Measurements from ENCODE around the gene ART1.

The ART1 gene

DNA sequence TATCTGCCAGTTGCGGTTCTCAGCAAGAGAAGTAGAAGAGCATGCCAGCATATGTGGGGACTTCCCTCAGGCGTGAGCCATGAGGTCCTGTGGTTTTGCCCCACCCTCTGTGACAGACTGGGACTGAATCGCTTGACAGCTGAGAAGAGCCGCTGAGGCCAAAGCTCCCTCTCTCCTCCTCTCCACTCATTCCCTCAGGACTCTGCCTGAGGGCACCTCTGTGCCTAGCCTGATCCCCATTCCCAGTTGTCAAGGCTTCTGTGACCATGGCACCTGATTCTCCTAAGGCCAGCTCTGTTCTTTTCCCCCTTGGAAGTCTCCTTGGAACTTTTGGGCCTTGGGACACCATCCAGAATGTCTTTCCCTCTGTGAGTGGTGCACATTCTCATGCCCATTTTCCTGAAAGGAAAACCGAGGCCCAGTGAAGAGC lies 30.2 kb upstream of the ART1 start:
- Histone ChIP-seq H3K36me3 (ENCODE audit: control insufficient read depth in 2 of 2, insufficient read depth in 2 of 2, low read length in 2 of 2) (no peaks in the 10 kb centered on the region), H3K4me3 (ENCODE audit: low read length in 2 of 2) (no peak overlapping the region), H3K27me3 (ENCODE audit: control insufficient read depth in 1 of 2, insufficient read depth in 2 of 2, low read length in 2 of 2) (no peaks in the 10 kb centered on the region), H3K4me1 (ENCODE audit: control insufficient read depth, insufficient read depth, low read length) (no peaks in the 10 kb centered on the region), H3K9ac (ENCODE audit: low read length in 2 of 2) (no peak overlapping the region), H3K27ac (ENCODE audit: low read length) (no peak overlapping the region), H3K9me3 (ENCODE audit: control insufficient read depth in 2 of 2, low read length in 2 of 2) (no peaks in the 10 kb centered on the region)

DNA sequence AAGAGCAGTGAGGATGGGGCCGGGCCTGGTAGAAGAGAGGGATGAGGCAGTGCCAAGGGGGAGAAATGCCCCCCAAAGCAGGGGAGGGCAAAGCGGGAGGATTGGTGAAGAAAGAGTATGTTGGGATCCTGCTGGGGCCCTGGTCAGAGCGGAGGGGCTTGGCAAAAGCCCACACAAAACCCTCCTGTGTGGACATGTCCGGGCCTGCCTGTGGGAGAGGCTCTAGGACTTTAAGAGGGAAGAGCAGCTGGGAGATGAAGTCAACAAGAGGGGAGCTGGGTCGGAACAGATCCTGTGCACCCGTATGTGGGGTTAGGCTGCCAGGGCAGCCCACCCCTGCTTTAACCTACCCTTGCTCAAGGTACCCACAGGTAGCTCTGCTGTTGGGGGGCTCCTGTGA lies 28.9 kb upstream of the ART1 start:
- Histone ChIP-seq H3K36me3 (ENCODE audit: control insufficient read depth in 2 of 2, insufficient read depth in 2 of 2, low read length in 2 of 2) (no peaks in the 10 kb centered on the region), H3K27me3 (ENCODE audit: control insufficient read depth in 1 of 2, insufficient read depth in 2 of 2, low read length in 2 of 2) (no peaks in the 10 kb centered on the region), H3K9ac (ENCODE audit: low read length in 2 of 2) (no peak overlapping the region), H3K9me3 (ENCODE audit: control insufficient read depth in 2 of 2, low read length in 2 of 2) (no peaks in the 10 kb centered on the region), H3K4me1 (ENCODE audit: control insufficient read depth, insufficient read depth, low read length) (no peaks in the 10 kb centered on the region), H3K27ac (ENCODE audit: low read length) (no peak overlapping the region), H3K4me3 (ENCODE audit: low read length in 2 of 2) (no peak overlapping the region)

DNA sequence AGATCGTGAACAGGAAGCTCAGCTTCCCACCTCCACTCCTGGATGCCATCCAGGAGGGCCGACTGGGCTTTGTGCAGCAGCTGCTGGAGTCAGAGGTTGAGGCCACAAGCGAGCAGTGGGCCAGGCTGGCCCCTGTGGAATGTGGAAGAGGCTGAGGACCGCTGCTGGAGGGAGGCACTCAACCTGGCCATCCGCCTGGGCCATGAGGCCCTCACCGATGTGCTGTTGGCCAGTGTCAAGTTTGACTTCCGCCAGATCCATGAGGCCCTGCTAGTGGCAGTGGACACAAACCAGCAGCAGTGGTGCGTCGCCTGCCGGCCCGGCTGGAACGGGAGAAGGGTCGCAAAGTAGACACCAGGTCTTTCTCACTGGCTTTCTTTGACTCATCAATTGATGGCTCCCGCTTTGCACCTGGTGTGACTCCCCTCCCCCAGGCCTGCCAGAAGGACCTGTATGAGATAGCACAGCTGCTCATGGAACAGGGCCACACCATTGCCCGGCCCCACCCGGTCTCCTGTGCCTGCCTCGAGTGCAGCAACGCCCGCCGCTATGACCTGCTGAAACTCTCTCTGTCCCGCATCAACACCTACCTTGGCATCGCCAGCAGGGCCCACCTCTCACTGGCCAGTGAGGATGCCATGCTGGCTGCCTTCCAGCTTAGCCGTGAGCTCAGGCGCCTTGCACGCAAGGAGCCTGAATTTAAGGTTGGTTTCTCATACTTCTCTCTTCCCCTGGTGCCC lies 28.0 kb upstream of the ART1 start:
- H3K27ac ChIP-seq (ENCODE audit: low read length): no peak overlapping the region
- H3K4me3 ChIP-seq (ENCODE audit: low read length in 2 of 2): no peak overlapping the region
- H3K4me1 ChIP-seq (ENCODE audit: control insufficient read depth, insufficient read depth, low read length): no peaks in the 10 kb centered on the region
- H3K36me3 ChIP-seq (ENCODE audit: control insufficient read depth in 2 of 2, insufficient read depth in 2 of 2, low read length in 2 of 2): no peaks in the 10 kb centered on the region
- H3K27me3 ChIP-seq (ENCODE audit: control insufficient read depth in 1 of 2, insufficient read depth in 2 of 2, low read length in 2 of 2): no peaks in the 10 kb centered on the region
- no peak overlapping the region for H3K9ac ChIP-seq (ENCODE audit: low read length in 2 of 2)
- no peaks in the 10 kb centered on the region for H3K9me3 ChIP-seq (ENCODE audit: control insufficient read depth in 2 of 2, low read length in 2 of 2)

DNA sequence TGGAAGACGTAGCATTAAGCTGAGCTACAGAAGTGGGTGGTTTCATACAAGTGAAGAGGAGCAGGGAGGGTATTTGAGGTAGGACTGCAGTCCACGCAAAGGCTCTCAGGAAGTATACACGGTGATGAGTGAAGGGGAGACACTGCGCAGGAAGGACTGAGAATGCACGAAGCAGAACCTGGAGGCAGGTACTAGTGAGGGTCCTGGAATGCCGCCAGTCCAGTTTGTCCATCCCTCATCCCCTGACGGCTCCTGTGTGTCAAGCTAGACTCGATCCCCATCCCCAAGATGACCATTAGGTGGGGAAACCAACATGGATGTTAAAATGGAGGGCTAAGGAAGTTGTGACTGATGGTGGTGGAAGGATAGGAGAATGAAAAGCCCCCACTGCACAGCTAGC lies 26.9 kb upstream of the ART1 start:
- Histone ChIP-seq H3K9me3 (ENCODE audit: control insufficient read depth in 2 of 2, low read length in 2 of 2) (no peaks in the 10 kb centered on the region), H3K27ac (ENCODE audit: low read length) (no peak overlapping the region)

DNA sequence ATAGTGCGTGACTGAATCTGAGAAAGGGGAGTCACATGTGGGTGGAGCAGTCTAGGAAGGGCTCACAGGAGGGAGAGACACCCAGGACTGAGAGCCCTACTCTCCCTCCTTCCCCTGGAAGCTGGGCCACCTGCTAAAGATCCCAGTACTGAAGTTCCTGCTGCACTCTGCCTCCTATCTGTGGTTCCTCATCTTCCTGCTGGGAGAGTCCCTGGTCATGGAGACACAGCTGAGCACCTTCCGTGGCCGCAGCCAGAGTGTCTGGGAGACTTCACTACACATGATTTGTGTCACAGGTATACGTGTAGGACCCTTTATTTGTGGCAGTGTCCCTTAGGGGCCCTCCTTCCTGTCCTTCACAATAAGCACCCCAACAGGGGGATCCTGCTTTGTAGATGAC lies 22.4 kb upstream of the ART1 start:
- Histone ChIP-seq H3K9me3 (ENCODE audit: control insufficient read depth in 2 of 2, low read length in 2 of 2) (no peaks in the 10 kb centered on the region), H3K27me3 (ENCODE audit: control insufficient read depth in 1 of 2, insufficient read depth in 2 of 2, low read length in 2 of 2) (no peaks in the 10 kb centered on the region), H3K4me1 (ENCODE audit: control insufficient read depth, insufficient read depth, low read length) (no peaks in the 10 kb centered on the region), H3K36me3 (ENCODE audit: control insufficient read depth in 2 of 2, insufficient read depth in 2 of 2, low read length in 2 of 2) (no peaks in the 10 kb centered on the region), H3K4me3 (ENCODE audit: low read length in 2 of 2) (no peak overlapping the region), H3K27ac (ENCODE audit: low read length) (no peak overlapping the region), H3K9ac (ENCODE audit: low read length in 2 of 2) (no peak overlapping the region)

More for the DNA sequence above, 26.9 kb upstream of the ART1 start:
- Histone ChIP-seq H3K36me3 (ENCODE audit: control insufficient read depth in 2 of 2, insufficient read depth in 2 of 2, low read length in 2 of 2) (no peaks in the 10 kb centered on the region), H3K4me3 (ENCODE audit: low read length in 2 of 2) (no peak overlapping the region), H3K9ac (ENCODE audit: low read length in 2 of 2) (no peak overlapping the region), H3K4me1 (ENCODE audit: control insufficient read depth, insufficient read depth, low read length) (no peaks in the 10 kb centered on the region), H3K27me3 (ENCODE audit: control insufficient read depth in 1 of 2, insufficient read depth in 2 of 2, low read length in 2 of 2) (no peaks in the 10 kb centered on the region)

DNA sequence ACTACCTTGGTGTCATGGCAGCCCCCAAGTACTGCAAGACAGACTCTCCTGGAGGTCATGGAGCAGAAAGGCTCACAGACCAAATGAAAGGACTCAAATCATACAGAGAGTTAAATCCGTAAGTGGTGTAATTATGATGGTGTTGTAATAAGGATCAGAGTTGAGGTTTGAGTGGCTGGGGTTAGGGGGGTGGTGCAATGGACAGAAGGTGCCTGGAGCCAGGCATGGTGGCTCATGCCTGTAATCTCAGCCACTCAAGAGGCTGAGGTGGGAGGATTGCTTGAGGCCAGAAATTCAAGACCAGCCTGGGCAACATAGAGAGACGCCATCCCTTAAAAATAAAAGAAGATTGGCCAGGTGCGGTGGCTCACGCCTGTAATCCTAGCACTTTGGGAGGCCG lies 21.8 kb upstream of the ART1 start:
- H3K27ac ChIP-seq (ENCODE audit: low read length): no peak overlapping the region
- H3K36me3 ChIP-seq (ENCODE audit: control insufficient read depth in 2 of 2, insufficient read depth in 2 of 2, low read length in 2 of 2): no peaks in the 10 kb centered on the region
- no peak overlapping the region for H3K4me3 ChIP-seq (ENCODE audit: low read length in 2 of 2)
- H3K9me3 ChIP-seq (ENCODE audit: control insufficient read depth in 2 of 2, low read length in 2 of 2): no peaks in the 10 kb centered on the region
- no peaks in the 10 kb centered on the region for H3K27me3 ChIP-seq (ENCODE audit: control insufficient read depth in 1 of 2, insufficient read depth in 2 of 2, low read length in 2 of 2)
- no peaks in the 10 kb centered on the region for H3K4me1 ChIP-seq (ENCODE audit: control insufficient read depth, insufficient read depth, low read length)
- no peak overlapping the region for H3K9ac ChIP-seq (ENCODE audit: low read length in 2 of 2)

DNA sequence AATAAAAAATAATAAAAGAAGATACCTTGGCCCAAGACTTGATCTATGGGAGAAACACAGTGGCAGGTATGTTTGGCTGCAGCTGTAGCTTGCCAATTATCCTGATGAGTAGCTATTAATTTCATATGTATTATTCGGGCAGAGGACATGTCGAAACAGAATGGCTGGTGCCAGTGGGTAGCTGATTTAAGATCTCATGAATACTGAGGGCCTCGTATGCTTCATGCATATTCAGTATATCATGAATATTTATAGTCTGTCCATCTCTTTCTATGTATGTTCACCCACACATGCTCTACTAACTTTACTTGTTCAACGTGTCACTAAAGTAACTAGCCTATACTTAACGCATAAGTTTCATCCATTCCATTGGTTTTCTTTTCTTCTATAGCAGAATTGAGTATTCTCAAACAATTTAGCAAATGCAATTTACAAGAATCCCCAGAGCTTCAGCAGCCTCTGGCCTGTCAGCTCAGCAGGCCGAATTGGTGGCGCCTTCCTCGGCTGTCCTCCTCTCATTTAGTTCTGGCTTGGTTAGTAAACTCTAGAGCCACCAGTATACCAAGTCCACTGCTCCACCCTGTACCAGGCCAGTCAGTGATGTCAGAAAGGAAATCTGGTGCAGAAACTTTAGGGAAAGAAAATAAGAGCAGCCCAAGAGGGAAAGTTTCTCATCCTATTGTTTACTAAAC lies 21.0 kb upstream of the ART1 start:
- H3K27me3 ChIP-seq (ENCODE audit: control insufficient read depth in 1 of 2, insufficient read depth in 2 of 2, low read length in 2 of 2): no peaks in the 10 kb centered on the region
- no peaks in the 10 kb centered on the region for H3K4me1 ChIP-seq (ENCODE audit: control insufficient read depth, insufficient read depth, low read length)
- H3K4me3 ChIP-seq (ENCODE audit: low read length in 2 of 2): no peak overlapping the region
- no peak overlapping the region for H3K27ac ChIP-seq (ENCODE audit: low read length)
- no peaks in the 10 kb centered on the region for H3K9me3 ChIP-seq (ENCODE audit: control insufficient read depth in 2 of 2, low read length in 2 of 2)
- H3K9ac ChIP-seq (ENCODE audit: low read length in 2 of 2): no peak overlapping the region
- no peaks in the 10 kb centered on the region for H3K36me3 ChIP-seq (ENCODE audit: control insufficient read depth in 2 of 2, insufficient read depth in 2 of 2, low read length in 2 of 2)

DNA sequence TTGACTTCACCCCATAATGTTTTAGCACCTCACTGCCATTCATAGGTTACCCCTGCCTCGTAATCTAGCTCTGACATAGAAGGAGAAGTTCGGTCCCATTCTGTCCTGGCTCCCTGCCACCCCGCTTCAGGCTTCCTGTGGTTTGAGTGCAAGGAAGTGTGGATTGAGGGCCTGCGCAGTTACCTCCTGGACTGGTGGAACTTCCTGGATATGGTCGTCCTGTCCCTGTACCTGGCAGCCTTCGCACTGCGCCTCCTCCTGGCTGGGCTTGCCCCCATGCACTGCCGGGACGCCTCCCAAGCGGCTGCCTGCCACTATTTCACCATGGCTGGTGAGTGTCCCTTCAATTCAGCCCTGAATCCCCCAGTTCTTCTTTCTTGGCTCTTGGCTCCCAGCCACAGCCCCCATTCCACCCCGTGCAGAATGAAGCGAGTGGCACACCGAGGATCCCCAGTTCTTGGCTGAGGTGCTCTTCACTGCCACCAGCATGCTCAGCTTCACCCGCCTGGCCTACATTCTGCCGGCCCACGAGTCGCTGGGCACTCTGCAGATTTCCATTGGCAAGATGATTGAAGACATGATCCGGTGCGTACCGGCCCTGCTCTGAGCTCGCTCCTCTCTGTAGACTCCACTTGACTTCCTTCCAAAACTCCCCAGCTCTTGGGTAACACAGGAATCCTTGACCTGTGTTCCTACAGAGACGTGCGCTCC lies 18.5 kb upstream of the ART1 start:
- no peaks in the 10 kb centered on the region for H3K27me3 ChIP-seq (ENCODE audit: control insufficient read depth in 1 of 2, insufficient read depth in 2 of 2, low read length in 2 of 2)

DNA sequence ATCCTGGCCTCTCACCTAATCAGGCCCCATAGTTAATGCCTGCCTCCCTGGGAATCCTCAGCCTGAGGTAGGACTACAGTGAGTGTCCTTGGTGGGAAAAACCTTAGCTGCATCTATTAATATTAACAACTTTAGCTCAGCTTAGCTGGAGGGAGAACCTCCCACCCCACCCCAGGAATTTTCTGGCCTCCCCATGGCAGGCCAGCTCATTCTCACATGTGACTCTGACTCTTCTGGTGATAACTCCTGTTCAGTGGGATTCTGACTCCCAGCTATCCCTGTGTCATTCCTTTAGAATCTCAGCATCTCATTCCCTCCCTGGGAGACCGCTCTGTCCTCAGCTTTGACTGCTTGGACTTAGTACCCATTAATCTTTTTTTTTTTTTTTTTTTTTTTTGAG lies 17.6 kb upstream of the ART1 start:
- Histone ChIP-seq H3K36me3 (ENCODE audit: control insufficient read depth in 2 of 2, insufficient read depth in 2 of 2, low read length in 2 of 2) (no peaks in the 10 kb centered on the region), H3K4me3 (ENCODE audit: low read length in 2 of 2) (no peak overlapping the region), H3K9ac (ENCODE audit: low read length in 2 of 2) (no peak overlapping the region), H3K27ac (ENCODE audit: low read length) (no peak overlapping the region), H3K9me3 (ENCODE audit: control insufficient read depth in 2 of 2, low read length in 2 of 2) (no peaks in the 10 kb centered on the region), H3K27me3 (ENCODE audit: control insufficient read depth in 1 of 2, insufficient read depth in 2 of 2, low read length in 2 of 2) (no peaks in the 10 kb centered on the region), H3K4me1 (ENCODE audit: control insufficient read depth, insufficient read depth, low read length) (no peaks in the 10 kb centered on the region)

More for the DNA sequence above, 18.5 kb upstream of the ART1 start:
- H3K4me3 ChIP-seq (ENCODE audit: low read length in 2 of 2): no peak overlapping the region
- H3K9ac ChIP-seq (ENCODE audit: low read length in 2 of 2): no peak overlapping the region
- H3K36me3 ChIP-seq (ENCODE audit: control insufficient read depth in 2 of 2, insufficient read depth in 2 of 2, low read length in 2 of 2): no peaks in the 10 kb centered on the region
- no peak overlapping the region for H3K27ac ChIP-seq (ENCODE audit: low read length)
- H3K9me3 ChIP-seq (ENCODE audit: control insufficient read depth in 2 of 2, low read length in 2 of 2): no peaks in the 10 kb centered on the region
- no peaks in the 10 kb centered on the region for H3K4me1 ChIP-seq (ENCODE audit: control insufficient read depth, insufficient read depth, low read length)

DNA sequence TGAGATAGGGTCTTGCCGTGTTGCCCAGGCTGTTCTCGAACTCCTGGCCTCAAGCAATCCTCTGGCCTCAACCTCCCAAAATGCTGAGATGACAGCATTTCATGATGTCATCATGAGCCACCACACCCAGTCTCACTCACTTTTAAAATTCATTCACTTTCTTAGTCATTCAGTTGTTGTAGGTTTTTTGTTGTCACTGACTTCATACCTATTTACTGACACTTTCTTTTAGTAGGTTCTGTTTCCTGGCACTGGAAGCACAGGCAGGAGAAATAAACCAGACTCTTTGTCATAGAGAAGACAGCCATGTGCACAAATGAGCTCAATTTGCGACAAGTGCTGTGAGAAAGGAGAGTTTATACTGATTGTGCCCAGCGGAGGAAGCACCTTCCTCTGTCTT lies 13.6 kb upstream of the ART1 start:
- H3K9me3 ChIP-seq (ENCODE audit: control insufficient read depth in 2 of 2, low read length in 2 of 2): no peaks in the 10 kb centered on the region
- H3K4me3 ChIP-seq (ENCODE audit: low read length in 2 of 2): no peak overlapping the region
- no peaks in the 10 kb centered on the region for H3K27me3 ChIP-seq (ENCODE audit: control insufficient read depth in 1 of 2, insufficient read depth in 2 of 2, low read length in 2 of 2)
- H3K4me1 ChIP-seq (ENCODE audit: control insufficient read depth, insufficient read depth, low read length): no peaks in the 10 kb centered on the region
- no peak overlapping the region for H3K9ac ChIP-seq (ENCODE audit: low read length in 2 of 2)
- H3K36me3 ChIP-seq (ENCODE audit: control insufficient read depth in 2 of 2, insufficient read depth in 2 of 2, low read length in 2 of 2): no peaks in the 10 kb centered on the region
- no peak overlapping the region for H3K27ac ChIP-seq (ENCODE audit: low read length)

Data from stomach smooth muscle (tissue), 2 donors.